ENCODE data around the gene PCSK5. TPM values are rescaled to one million over a fixed set of nuclear protein-coding genes. Genes with fewer than 3 reads are reported as not detected.
A peak's percentile ranks its signal among the peaks of the same experiment; 100 is the strongest.

The PCSK5 gene
- total RNA-seq, 2 donors from 2014 or later, result 41.2 to 63.7 TPM

DNA sequence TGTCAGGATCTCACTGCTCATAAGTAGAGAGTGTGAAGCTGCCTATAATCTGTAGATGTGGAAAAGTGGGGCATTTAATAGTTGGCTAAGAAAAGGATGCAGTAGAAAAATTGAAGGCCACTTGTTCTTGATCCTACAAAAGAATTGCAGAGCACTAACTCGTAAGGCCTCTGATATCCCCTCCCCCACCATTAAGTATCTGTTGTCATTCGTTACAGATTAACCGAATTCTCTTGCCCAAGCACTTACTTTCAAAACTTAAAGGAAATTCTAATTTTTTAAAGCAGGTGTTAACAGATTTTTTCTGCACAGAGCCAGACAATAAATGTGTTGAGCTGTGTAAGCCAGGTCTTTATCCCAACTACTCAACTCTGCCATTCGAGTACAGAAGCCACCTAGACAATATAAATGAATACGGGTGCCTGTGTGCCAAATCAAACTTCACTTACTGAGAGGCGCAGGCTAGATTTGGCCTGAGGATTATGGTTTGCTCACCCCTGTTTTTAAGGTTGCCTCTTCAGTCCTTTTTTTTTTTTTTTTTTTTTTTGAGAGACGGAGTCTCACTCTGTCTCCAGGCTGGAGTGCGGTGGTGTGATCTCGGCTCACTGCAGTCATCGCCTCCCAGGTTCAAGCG is 268.9 kb downstream of the PCSK5 start:
- H3K36me3 ChIP-seq, result peaks cover 14% of the 10 kb centered on the region
- TF ChIP-seq, protein P1, sequence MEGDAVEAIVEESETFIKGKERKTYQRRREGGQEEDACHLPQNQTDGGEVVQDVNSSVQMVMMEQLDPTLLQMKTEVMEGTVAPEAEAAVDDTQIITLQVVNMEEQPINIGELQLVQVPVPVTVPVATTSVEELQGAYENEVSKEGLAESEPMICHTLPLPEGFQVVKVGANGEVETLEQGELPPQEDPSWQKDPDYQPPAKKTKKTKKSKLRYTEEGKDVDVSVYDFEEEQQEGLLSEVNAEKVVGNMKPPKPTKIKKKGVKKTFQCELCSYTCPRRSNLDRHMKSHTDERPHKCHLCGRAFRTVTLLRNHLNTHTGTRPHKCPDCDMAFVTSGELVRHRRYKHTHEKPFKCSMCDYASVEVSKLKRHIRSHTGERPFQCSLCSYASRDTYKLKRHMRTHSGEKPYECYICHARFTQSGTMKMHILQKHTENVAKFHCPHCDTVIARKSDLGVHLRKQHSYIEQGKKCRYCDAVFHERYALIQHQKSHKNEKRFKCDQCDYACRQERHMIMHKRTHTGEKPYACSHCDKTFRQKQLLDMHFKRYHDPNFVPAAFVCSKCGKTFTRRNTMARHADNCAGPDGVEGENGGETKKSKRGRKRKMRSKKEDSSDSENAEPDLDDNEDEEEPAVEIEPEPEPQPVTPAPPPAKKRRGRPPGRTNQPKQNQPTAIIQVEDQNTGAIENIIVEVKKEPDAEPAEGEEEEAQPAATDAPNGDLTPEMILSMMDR (IDR thresholded peaks at IDR 0.05), result no peak
- H3K27ac ChIP-seq, result no peak overlapping the region
- ATAC-seq (ENCODE audit: insufficient number of reproducible peaks, low FRiP score, low read depth) (no peak), DNase-seq (ENCODE audit: low spot score) (no peak)
- no peaks in the 10 kb centered on the region for H3K9me3 ChIP-seq
- peaks cover 17 to 26% of the 10 kb centered on the region in 2 donors for H3K4me1 ChIP-seq (ENCODE audit: control insufficient read depth in 1 of 2, low read depth in 2 of 2)
- H3K4me3 ChIP-seq, result no peak overlapping the region
- no peaks in the 10 kb centered on the region for H3K27me3 ChIP-seq (replicated peaks; ENCODE audit: insufficient read depth)

- TF ChIP-seq, protein P1 (IDR thresholded peaks at IDR 0.05), result no peak
- Histone ChIP-seq H3K4me1 (ENCODE audit: control insufficient read depth in 1 of 2, low read depth in 2 of 2) (peaks cover 17 to 26% of the 10 kb centered on the region in 2 donors), H3K27ac (peak overlapping the region; percentile 67 to 73), H3K27me3 (replicated peaks; ENCODE audit: insufficient read depth) (no peaks in the 10 kb centered on the region), H3K36me3 (peaks cover 14% of the 10 kb centered on the region), H3K4me3 (peak overlapping the region; percentile 17), H3K9me3 (no peaks in the 10 kb centered on the region)
- ATAC-seq (ENCODE audit: insufficient number of reproducible peaks, low FRiP score, low read depth) (no peak), DNase-seq (ENCODE audit: low spot score) (no peak)
These were observed 270.6 kb downstream of the PCSK5 start for GRCh38 chr9:76161106-76161505.

- DNase-seq (ENCODE audit: low spot score) (no peak), ATAC-seq (ENCODE audit: insufficient number of reproducible peaks, low FRiP score, low read depth) (peak; percentile 62)
- no peaks in the 10 kb centered on the region for H3K9me3 ChIP-seq
- peak overlapping the region; percentile 17 for H3K4me3 ChIP-seq
- H3K36me3 ChIP-seq, result peaks cover 14% of the 10 kb centered on the region
- H3K4me1 ChIP-seq (ENCODE audit: control insufficient read depth in 1 of 2, low read depth in 2 of 2), result peaks cover 17 to 27% of the 10 kb centered on the region in 2 donors
- no peaks in the 10 kb centered on the region for H3K27me3 ChIP-seq (replicated peaks; ENCODE audit: insufficient read depth)
- H3K27ac ChIP-seq, result peak overlapping the region; percentile 67 to 73
- TF ChIP-seq, protein P1 (IDR thresholded peaks at IDR 0.05), result no peak
These were observed 271.1 kb downstream of the PCSK5 start for GRCh38 chr9:76161541-76161940.

- ATAC-seq (ENCODE audit: insufficient number of reproducible peaks, low FRiP score, low read depth) (no peak), DNase-seq (ENCODE audit: low spot score) (no peak)
- Histone ChIP-seq H3K4me3 (no peak overlapping the region), H3K27ac (peak overlapping the region; percentile 67 to 73), H3K36me3 (peaks cover 14% of the 10 kb centered on the region), H3K4me1 (ENCODE audit: control insufficient read depth in 1 of 2, low read depth in 2 of 2) (peaks cover 17 to 31% of the 10 kb centered on the region in 2 donors), H3K9me3 (no peaks in the 10 kb centered on the region), H3K27me3 (replicated peaks; ENCODE audit: insufficient read depth) (no peaks in the 10 kb centered on the region)
- TF ChIP-seq, protein P1 (IDR thresholded peaks at IDR 0.05), result no peak
These were observed 271.7 kb downstream of the PCSK5 start for GRCh38 chr9:76162086-76162730.

DNA sequence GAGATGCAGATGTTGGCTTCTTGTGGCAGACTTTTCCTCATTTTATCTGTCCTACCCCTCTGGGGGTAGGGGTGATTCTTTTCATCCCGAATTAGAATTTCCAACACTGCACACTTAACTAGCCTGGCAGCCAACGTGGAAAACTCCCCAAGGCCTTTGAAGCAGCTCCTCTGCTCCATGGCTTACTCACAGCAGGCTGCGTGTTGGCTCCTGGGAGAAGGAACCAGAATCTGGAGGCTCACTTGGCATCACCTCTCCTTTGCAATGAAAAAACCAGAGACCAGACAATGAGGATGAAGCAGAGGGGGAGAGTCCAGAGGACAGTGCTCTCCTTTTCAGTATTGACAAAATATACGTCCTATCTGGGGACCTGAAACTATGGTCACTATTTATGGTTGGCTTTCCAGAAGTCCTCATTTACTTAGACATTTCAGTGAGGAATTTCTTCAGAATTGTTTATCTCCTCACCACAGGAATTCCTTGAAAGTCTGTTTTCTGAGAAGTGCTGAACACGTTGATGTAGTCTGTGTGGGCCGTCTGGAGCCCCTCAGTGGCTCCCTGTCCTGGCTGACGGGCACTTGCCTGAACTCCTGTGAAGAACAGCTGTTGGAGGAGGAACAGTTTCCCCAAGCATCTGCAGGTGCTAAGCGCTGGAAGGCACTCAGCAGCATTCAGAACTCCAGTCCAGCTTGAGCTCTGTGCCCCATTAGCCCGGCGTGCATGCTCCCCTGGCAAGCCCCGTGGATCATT is 272.5 kb downstream of the PCSK5 start:
- no peak overlapping the region for H3K4me3 ChIP-seq
- TF ChIP-seq, protein P1 (IDR thresholded peaks at IDR 0.05), result no peak
- H3K27ac ChIP-seq, result peak overlapping the region; percentile 67 to 73
- H3K27me3 ChIP-seq (replicated peaks; ENCODE audit: insufficient read depth), result no peaks in the 10 kb centered on the region
- no peak for DNase-seq (ENCODE audit: low spot score)
- H3K4me1 ChIP-seq (ENCODE audit: control insufficient read depth in 1 of 2, low read depth in 2 of 2), result peaks cover 17 to 31% of the 10 kb centered on the region in 2 donors
- no peaks in the 10 kb centered on the region for H3K9me3 ChIP-seq
- ATAC-seq (ENCODE audit: insufficient number of reproducible peaks, low FRiP score, low read depth), result no peak
- peaks cover 14% of the 10 kb centered on the region for H3K36me3 ChIP-seq

Measured in thoracic aorta (tissue), 2 donors.